BE2C (cell line): Measurements from ENCODE around the gene RGS2.

ENCODE experiments used
- DNase-seq: peaks from one replicate; pipeline ENCODE4 v3.0.0-alpha.2; 2020
- H3K27me3 ChIP-seq: fragments of 250-450 bp; sonication (Bioruptor Pico); 2 replicates; pipeline ENCODE4 v1.5.1; 2020; ENCODE audit warnings: mild to moderate bottlenecking
- H3K36me3 ChIP-seq: fragments of 250-450 bp; sonication (Bioruptor Pico); 2 replicates; pipeline ENCODE4 v1.5.1; 2020; ENCODE audit warnings: mild to moderate bottlenecking
- H3K4me1 ChIP-seq: fragments of 250-450 bp; sonication (Bioruptor Pico); 2 replicates; pipeline ENCODE4 v1.5.1; 2020
- H3K4me3 ChIP-seq: 2 replicates; pipeline ENCODE4 v1.5.1; 2011; ENCODE audit warnings: low read depth, low read length
- H3K9me3 ChIP-seq: fragments of 250-450 bp; sonication (Bioruptor Pico); 2 replicates; pipeline ENCODE4 v1.5.1; 2020
- TF ChIP-seq, protein P1 (sequence below): IDR thresholded peaks from 2 replicates; pipeline ENCODE4 v1.5.1; 2012; ENCODE audit warnings: mild to moderate bottlenecking, low read depth, low read length

Gene RGS2

DNA sequence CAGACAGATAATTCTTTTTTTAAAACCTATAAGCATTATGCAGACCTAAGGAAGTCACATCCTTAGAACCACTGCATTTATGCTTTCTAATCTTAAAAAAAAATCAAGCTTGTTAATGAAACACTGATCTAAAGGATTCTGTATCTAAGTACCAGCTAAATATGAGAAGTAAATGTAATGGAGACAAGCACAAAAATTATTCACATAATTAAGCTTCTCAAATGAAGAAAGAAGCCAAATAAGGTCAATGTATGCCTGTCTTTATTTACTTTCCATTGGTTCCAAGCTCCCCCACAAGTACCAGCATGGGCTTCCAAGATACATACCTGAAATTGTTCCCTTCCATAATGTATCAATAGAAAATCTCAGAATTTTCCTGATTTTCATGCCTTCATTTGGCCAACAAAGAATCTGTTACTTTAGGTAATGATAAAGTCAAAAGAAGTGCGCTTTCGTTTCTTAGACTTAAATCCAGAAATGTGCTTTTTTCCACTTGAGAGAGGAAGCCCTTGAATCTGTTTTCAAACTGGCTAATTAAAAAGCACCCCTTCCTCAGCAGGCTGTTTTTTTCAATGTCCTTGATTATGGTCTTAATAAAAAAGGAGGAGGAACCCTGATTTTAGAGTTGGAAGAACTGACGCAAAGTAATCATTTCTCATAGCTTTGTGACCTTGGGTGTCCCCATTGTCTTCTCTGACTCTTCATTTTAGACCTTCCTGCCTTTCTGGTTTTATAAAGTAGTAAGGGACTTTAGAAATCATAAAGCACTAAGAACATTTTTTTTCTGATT is 3.8 kb downstream of the RGS2 start:
- no peaks in the 10 kb centered on the region for H3K9me3 ChIP-seq
- TF ChIP-seq, protein P1, sequence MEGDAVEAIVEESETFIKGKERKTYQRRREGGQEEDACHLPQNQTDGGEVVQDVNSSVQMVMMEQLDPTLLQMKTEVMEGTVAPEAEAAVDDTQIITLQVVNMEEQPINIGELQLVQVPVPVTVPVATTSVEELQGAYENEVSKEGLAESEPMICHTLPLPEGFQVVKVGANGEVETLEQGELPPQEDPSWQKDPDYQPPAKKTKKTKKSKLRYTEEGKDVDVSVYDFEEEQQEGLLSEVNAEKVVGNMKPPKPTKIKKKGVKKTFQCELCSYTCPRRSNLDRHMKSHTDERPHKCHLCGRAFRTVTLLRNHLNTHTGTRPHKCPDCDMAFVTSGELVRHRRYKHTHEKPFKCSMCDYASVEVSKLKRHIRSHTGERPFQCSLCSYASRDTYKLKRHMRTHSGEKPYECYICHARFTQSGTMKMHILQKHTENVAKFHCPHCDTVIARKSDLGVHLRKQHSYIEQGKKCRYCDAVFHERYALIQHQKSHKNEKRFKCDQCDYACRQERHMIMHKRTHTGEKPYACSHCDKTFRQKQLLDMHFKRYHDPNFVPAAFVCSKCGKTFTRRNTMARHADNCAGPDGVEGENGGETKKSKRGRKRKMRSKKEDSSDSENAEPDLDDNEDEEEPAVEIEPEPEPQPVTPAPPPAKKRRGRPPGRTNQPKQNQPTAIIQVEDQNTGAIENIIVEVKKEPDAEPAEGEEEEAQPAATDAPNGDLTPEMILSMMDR: no peak
- H3K4me3 ChIP-seq: no peak overlapping the region
- DNase-seq: no peak
- H3K36me3 ChIP-seq: peaks cover 10% of the 10 kb centered on the region
- no peaks in the 10 kb centered on the region for H3K4me1 ChIP-seq
- no peaks in the 10 kb centered on the region for H3K27me3 ChIP-seq

DNA sequence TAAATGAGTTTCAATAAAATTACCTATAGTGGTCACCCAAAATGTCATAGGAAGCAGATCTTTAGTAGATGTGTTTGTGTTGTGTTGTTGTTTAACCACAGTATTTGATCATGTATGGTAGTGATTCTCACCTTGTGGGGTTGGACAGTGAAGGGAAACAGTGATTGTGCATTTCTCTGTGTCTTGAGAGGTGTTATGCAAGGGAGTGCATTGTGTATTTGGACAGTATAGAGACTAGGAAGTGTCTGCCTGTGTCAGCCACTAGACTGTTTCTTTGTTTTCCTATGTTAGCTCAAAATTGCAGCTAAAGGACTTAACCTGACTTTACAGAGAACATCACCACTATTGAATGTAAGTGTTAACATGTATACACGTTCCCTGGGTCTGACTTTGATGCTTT is 6.0 kb downstream of the RGS2 start:
- Histone ChIP-seq H3K4me3 (no peak overlapping the region), H3K4me1 (no peaks in the 10 kb centered on the region; the same call in 1 of the 2 replicates), H3K9me3 (no peaks in the 10 kb centered on the region), H3K27me3 (no peaks in the 10 kb centered on the region), H3K36me3 (peaks cover 10% of the 10 kb centered on the region)
- DNase-seq: no peak
- TF ChIP-seq, protein P1: no peak

DNA sequence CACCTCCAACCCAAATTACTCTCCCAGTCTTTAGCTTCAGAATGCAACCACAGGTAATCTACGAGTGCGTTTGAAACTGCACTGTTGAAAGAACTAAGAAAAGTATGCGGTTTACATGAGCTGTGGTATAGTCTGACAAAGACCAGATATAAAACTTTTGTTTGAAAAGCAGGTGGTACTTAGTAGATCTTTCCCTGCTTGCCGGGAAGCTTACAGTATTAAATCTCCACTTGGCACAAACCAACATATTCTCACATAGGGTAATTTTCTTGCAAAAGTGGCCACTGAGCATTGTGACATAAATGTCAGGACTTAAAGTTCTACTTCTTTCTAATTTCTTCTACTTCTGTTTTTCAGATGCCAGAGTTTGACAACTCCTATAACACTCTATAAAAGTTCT is 8.4 kb downstream of the RGS2 start:
- Histone ChIP-seq H3K4me1 (no peaks in the 10 kb centered on the region; the same call in 1 of the 2 replicates), H3K9me3 (no peaks in the 10 kb centered on the region), H3K36me3 (no peaks in the 10 kb centered on the region), H3K27me3 (no peaks in the 10 kb centered on the region), H3K4me3 (no peak overlapping the region)
- TF ChIP-seq, protein P1: no peak
- DNase-seq: no peak

DNA sequence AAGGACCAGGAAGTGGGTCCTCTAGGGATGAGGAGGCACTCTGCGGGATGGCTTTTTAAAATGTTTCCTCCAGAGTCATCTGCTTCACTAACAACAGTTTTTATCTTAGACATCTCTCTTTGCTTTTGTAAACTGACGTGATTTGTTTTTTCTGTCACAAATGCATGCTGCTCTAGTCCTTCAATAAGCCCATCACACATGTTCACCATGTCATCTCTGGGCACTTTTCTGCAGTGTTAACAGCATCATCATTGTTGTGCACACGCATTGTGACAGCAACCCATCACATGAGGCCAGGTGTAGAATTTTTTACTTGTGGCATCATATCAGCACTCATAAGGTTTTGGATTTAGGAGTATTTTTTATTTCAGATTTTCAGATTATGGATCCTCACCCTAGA is 12.5 kb downstream of the RGS2 start:
- Histone ChIP-seq H3K27me3 (no peaks in the 10 kb centered on the region), H3K36me3 (no peaks in the 10 kb centered on the region), H3K9me3 (no peaks in the 10 kb centered on the region), H3K4me3 (no peak overlapping the region), H3K4me1 (no peaks in the 10 kb centered on the region; the same call in 1 of the 2 replicates)
- DNase-seq: no peak
- TF ChIP-seq, protein P1: no peak

DNA sequence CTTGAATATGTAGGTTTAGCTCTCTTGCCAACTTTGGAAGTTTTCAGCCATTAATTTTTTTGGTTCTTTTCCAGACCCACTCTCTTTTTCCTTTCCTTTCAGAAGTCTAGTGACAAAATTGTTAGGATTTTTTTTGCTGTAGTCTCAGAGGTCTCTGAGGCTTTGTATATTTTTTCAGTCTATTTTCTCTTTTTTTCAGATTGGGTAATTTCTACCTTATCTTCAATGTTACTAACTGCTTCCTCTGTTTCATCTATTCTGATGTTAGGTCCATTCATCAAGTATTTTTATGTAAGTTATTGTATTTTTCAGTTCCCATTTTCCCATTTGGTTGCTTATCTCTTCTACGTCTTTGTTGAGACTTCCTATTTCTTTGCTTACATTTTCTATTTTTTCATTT is 15.7 kb downstream of the RGS2 start:
- no peak for DNase-seq
- Histone ChIP-seq H3K9me3 (no peaks in the 10 kb centered on the region), H3K36me3 (no peaks in the 10 kb centered on the region), H3K4me3 (no peak overlapping the region), H3K27me3 (no peaks in the 10 kb centered on the region), H3K4me1 (no peaks in the 10 kb centered on the region; the same call in 1 of the 2 replicates)
- TF ChIP-seq, protein P1: no peak

DNA sequence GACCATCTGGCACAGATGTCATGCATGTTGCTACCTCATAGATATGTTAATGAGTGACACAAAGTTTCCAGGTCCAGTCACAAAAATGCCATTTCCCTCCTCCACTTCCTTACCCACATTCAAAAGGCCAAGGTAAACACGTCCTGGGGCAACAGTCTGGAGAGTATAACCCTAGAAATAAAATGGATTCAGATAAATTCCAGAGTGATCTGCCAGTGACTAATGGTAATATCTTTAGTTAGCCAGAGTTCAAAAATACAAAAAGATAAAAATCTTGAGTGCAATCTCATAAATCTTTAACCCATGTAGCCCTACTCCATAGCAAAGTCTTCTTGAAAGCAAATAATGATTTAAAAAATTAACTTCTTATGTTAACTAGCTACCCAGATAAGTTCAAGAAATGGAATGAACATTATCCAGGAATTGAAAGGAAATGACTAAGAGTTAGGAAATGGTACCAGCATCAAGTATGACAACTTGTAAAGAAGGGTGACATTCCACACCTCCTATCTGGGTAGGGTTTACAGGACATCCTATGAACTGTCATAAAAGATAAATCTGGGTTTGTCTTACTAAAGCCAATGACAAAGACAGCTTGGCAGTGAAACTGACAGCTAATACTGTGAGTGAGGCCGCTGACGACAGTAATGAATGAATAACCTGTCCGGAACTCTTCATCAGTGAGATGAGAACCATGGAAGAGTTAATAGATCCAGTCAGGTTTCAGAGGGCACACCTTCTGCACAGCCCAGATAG is 18.1 kb downstream of the RGS2 start:
- DNase-seq: no peak
- H3K4me1 ChIP-seq: no peaks in the 10 kb centered on the region
- no peaks in the 10 kb centered on the region for H3K9me3 ChIP-seq
- no peak overlapping the region for H3K4me3 ChIP-seq
- H3K36me3 ChIP-seq: no peaks in the 10 kb centered on the region
- H3K27me3 ChIP-seq: no peaks in the 10 kb centered on the region
- TF ChIP-seq, protein P1: no peak
